Trophoblast cell (in vitro differentiated cells and primary cell): ENCODE results near the gene HSPB9.

Experiments used
- DNase-seq, 2 donors: peaks; one replicate each; pipeline ENCODE4 v3.0.0-alpha.2; 2016
- H2AFZ ChIP-seq: 2 replicates; pipeline ENCODE4 v1.6.1; 2013; ENCODE audit warnings: low read length, moderate library complexity, mild to moderate bottlenecking; ENCODE audit not compliant: insufficient read depth, poor library complexity
- H2AK5ac ChIP-seq: 2 replicates; pipeline ENCODE4 v1.6.1; 2013; ENCODE audit warnings: mild to moderate bottlenecking, low read length
- H2BK120ac ChIP-seq: 2 replicates; pipeline ENCODE4 v1.6.1; 2013; ENCODE audit warnings: low read length, mild to moderate bottlenecking, moderate library complexity; ENCODE audit not compliant: insufficient read depth, poor library complexity
- H2BK12ac ChIP-seq: 2 replicates; pipeline ENCODE4 v1.6.1; 2013; ENCODE audit warnings: mild to moderate bottlenecking, low read length, moderate library complexity
- H2BK5ac ChIP-seq: 2 replicates; pipeline ENCODE4 v1.6.1; 2013; ENCODE audit warnings: low read length, low read depth, moderate library complexity, mild to moderate bottlenecking; ENCODE audit not compliant: poor library complexity
- H3K14ac ChIP-seq: 2 replicates; pipeline ENCODE4 v1.6.1; 2013; ENCODE audit warnings: mild to moderate bottlenecking, low read length
- H3K18ac ChIP-seq: 2 replicates; pipeline ENCODE4 v1.6.1; 2013; ENCODE audit warnings: mild to moderate bottlenecking, low read length
- H3K23ac ChIP-seq: 2 replicates; pipeline ENCODE4 v1.6.1; 2013; ENCODE audit warnings: low read length
- H3K27ac ChIP-seq: 2 replicates; pipeline ENCODE4 v1.5.1; 2013; ENCODE audit warnings: low read depth, mild to moderate bottlenecking, inconsistent platforms, low read length, moderate library complexity
- H3K27me3 ChIP-seq: 2 replicates; pipeline ENCODE4 v1.6.1; 2013; ENCODE audit warnings: inconsistent platforms, mild to moderate bottlenecking, low read length, moderate library complexity; ENCODE audit not compliant: insufficient read depth
- H3K36me3 ChIP-seq, 2 experiments: 1 replicate in 1 of 2; 2 replicates in 1 of 2; pipeline ENCODE4 v1.6.1; 2013; ENCODE audit warnings: low read length in 2 of 2, mild to moderate bottlenecking in 2 of 2, moderate library complexity in 1 of 2; ENCODE audit not compliant: insufficient read depth in 2 of 2, control insufficient read depth in 1 of 2
- H3K4ac ChIP-seq: 2 replicates; pipeline ENCODE4 v1.6.1; 2013; ENCODE audit warnings: low read depth, mild to moderate bottlenecking, low read length, moderate library complexity
- H3K4me1 ChIP-seq, 2 experiments: 1 replicate in 1 of 2; 2 replicates in 1 of 2; pipeline ENCODE4 v1.6.1; 2013; ENCODE audit warnings: low read length in 2 of 2, mild to moderate bottlenecking in 2 of 2, moderate library complexity in 1 of 2; ENCODE audit not compliant: insufficient read depth in 2 of 2, control insufficient read depth in 1 of 2
- H3K4me2 ChIP-seq: 2 replicates; pipeline ENCODE4 v1.6.1; 2013; ENCODE audit warnings: inconsistent platforms, mild to moderate bottlenecking, low read length, moderate library complexity
- H3K4me3 ChIP-seq: 2 replicates; pipeline ENCODE4 v1.5.1; 2013; ENCODE audit warnings: mild to moderate bottlenecking, low read depth, low read length, inconsistent platforms
- H3K79me1 ChIP-seq: one replicate; pipeline ENCODE4 v1.6.1; 2013; ENCODE audit warnings: low read length
- H3K79me2 ChIP-seq: 2 replicates; pipeline ENCODE4 v1.6.1; 2013; ENCODE audit warnings: low read length, mild to moderate bottlenecking; ENCODE audit not compliant: control insufficient read depth, insufficient read depth, poor library complexity
- H3K9ac ChIP-seq: 2 replicates; pipeline ENCODE4 v1.6.1; 2013; ENCODE audit warnings: mild to moderate bottlenecking, low read length
- H3K9me3 ChIP-seq: 2 replicates; pipeline ENCODE4 v1.6.1; 2013; ENCODE audit warnings: low read depth, mild to moderate bottlenecking, control low read depth, inconsistent platforms, low read length; ENCODE audit not compliant: insufficient read depth
- H4K12ac ChIP-seq: 2 replicates; pipeline ENCODE4 v1.6.1; 2013; ENCODE audit warnings: low read depth, mild to moderate bottlenecking, low read length, moderate library complexity
- H4K8ac ChIP-seq: 2 replicates; pipeline ENCODE4 v1.6.1; 2013; ENCODE audit warnings: low read depth, mild to moderate bottlenecking, low read length, moderate library complexity
- H4K91ac ChIP-seq: one replicate; pipeline ENCODE4 v1.6.1; 2013; ENCODE audit warnings: low read depth, mild to moderate bottlenecking, low read length, moderate library complexity
- WGBS: extraction: QIAGEN DNeasy Blood & Tissue Kit; methylation state at CpG from one replicate; pipeline ENCODE4 v1.1.7; 2013; ENCODE audit warnings: missing lambda C conversion rate; ENCODE audit not compliant: insufficient read length, insufficient coverage; ENCODE audit errors: extremely low coverage; 5-methylcytosine and 5-hydroxymethylcytosine counted together

The HSPB9 gene

DNA sequence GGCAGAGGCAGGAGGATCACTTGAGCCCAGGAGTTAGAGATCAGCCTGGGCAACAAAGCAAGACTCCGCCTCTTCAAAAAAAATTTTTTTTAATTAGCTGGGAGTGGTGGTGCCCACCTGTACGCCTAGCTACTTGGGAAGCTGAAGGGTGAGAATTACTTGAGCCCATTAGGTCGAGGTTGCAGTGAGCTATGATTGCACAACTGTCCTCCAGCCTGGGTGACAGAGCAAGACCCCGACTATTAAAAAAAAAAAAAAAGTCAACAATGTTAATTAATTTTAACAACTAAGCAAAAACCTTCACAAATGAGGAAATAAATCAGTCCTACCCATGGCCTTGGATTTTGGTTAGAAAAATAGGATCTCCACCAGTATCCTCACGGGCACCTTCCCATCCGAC lies 15.5 kb upstream of the HSPB9 start:
- no peak overlapping the region for H4K91ac ChIP-seq
- H3K23ac ChIP-seq, result no peak overlapping the region
- peaks cover 2% of the 10 kb centered on the region for H3K9me3 ChIP-seq
- H3K14ac ChIP-seq, result no peak overlapping the region
- no peak overlapping the region for H3K9ac ChIP-seq
- no peaks in the 10 kb centered on the region for H3K79me2 ChIP-seq
- no peaks in the 10 kb centered on the region for H3K36me3 ChIP-seq
- no peak for DNase-seq
- H2AK5ac ChIP-seq, result no peak overlapping the region
- no peak overlapping the region for H3K18ac ChIP-seq
- no peaks in the 10 kb centered on the region for H3K27me3 ChIP-seq
- H3K4me1 ChIP-seq, result peaks cover 0 to 3% of the 10 kb centered on the region in 2 experiments
- H3K27ac ChIP-seq, result no peak overlapping the region
- no peaks in the 10 kb centered on the region for H3K79me1 ChIP-seq
- H3K4me3 ChIP-seq, result no peak overlapping the region
- H3K4ac ChIP-seq, result no peak overlapping the region
- no peak overlapping the region for H2BK12ac ChIP-seq
- no peak overlapping the region for H3K4me2 ChIP-seq
- no peak overlapping the region for H2BK120ac ChIP-seq
- H2BK5ac ChIP-seq, result no peak overlapping the region
- H4K8ac ChIP-seq, result no peak overlapping the region
- no peak overlapping the region for H4K12ac ChIP-seq
- no peak overlapping the region for H2AFZ ChIP-seq
- WGBS, result no CpG with 5 or more reads among the region's 6 CpGs

DNA sequence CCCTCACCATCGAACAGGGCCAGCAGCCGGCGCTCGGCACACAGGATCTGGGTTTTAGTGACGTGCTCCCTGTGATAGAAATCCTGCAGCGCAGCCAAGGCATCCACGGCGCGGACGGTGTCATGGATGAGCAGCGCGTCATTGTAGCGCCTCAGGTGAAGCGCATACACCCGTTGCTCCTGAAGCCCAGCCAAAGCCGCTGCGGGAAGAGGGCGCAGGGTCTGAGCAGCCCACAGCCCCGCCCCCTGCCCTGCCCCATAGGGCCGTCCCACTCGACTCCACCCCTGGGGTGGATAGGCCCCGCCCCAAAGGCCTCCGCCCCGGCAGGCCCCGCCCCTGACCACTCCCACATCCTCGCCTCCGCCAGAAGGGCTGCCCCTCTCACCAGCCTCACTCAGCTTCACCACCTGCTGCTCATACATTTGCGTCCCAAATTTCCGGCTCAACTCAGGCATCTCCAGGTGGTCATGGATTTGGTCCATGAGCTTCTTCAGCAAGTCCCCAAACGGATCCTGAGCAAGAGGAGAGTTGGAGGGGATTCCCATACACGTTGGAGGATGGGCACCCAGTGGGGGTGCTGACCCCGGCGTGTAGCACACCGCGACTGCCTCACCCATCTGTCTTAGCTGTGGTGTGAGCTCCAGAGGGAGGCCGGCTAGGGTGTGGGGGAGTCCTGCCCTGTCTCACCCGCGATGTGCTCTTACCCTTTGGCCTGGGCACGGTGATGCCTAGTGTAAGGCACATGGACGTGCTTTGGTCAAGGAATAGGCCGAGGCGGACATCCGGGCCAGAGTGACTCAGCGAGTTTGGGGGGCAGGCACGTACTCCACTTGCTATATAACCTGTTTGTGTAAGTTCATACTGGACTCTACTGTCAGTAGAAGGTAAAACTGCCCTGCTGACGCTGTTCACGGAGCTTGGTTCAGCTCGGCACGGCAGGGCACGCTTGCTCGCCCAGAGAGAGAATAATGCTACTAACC lies 14.7 kb upstream of the HSPB9 start:
- H3K36me3 ChIP-seq, result no peaks in the 10 kb centered on the region
- peak overlapping the region; percentile 34 for H3K4me2 ChIP-seq
- no peak overlapping the region for H3K14ac ChIP-seq
- H4K91ac ChIP-seq, result no peak overlapping the region
- H2BK5ac ChIP-seq, result no peak overlapping the region
- no peak overlapping the region for H3K4ac ChIP-seq
- H3K9ac ChIP-seq, result no peak overlapping the region
- H4K8ac ChIP-seq, result no peak overlapping the region
- no peak overlapping the region for H3K27ac ChIP-seq
- H3K4me1 ChIP-seq, result peaks cover 0 to 3% of the 10 kb centered on the region in 2 experiments
- peak; percentile 88 to 89 for DNase-seq
- H2BK120ac ChIP-seq, result no peak overlapping the region
- peaks cover 2% of the 10 kb centered on the region for H3K9me3 ChIP-seq
- H4K12ac ChIP-seq, result no peak overlapping the region
- H3K27me3 ChIP-seq, result no peaks in the 10 kb centered on the region
- no peak overlapping the region for H2BK12ac ChIP-seq
- no peak overlapping the region for H2AFZ ChIP-seq
- no peaks in the 10 kb centered on the region for H3K79me1 ChIP-seq
- no peaks in the 10 kb centered on the region for H3K79me2 ChIP-seq
- no CpG with 5 or more reads among the region's 51 CpGs for WGBS
- H3K4me3 ChIP-seq, result no peak overlapping the region
- H2AK5ac ChIP-seq, result no peak overlapping the region
- H3K23ac ChIP-seq, result no peak overlapping the region
- H3K18ac ChIP-seq, result no peak overlapping the region

DNA sequence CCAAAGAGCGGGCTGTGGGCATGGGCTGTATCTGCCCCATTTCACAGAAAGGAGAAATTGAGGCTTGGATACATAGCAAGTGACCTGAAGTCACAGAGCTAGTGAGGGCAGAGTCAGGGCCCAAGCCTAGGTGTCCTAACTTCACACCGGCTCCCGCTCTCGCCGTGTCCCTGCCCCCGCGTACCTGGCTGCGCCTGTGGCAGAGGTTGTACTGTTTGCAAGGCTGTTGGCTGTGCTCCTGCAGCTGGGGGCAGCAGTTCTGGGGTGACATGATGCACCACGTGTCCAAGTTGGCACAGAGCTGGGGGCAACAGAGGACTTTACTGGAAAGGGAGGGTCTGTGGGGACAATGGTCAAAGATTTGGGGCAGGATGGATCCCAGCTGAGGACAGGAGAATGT lies 13.5 kb upstream of the HSPB9 start:
- H3K4me3 ChIP-seq, result no peak overlapping the region
- peaks cover 2% of the 10 kb centered on the region for H3K9me3 ChIP-seq
- H3K79me1 ChIP-seq, result no peaks in the 10 kb centered on the region
- no peak overlapping the region for H3K18ac ChIP-seq
- no peak overlapping the region for H2BK5ac ChIP-seq
- no CpG with 5 or more reads among the region's 9 CpGs for WGBS
- no peak overlapping the region for H2BK12ac ChIP-seq
- no peak overlapping the region for H4K8ac ChIP-seq
- no peak overlapping the region for H3K14ac ChIP-seq
- H3K27ac ChIP-seq, result no peak overlapping the region
- no peak overlapping the region for H2AK5ac ChIP-seq
- no peaks in the 10 kb centered on the region for H3K27me3 ChIP-seq
- no peak overlapping the region for H3K23ac ChIP-seq
- no peak overlapping the region for H3K4me2 ChIP-seq
- no peak overlapping the region for H2BK120ac ChIP-seq
- no peak for DNase-seq
- H2AFZ ChIP-seq, result no peak overlapping the region
- H4K12ac ChIP-seq, result no peak overlapping the region
- H3K4ac ChIP-seq, result no peak overlapping the region
- H3K9ac ChIP-seq, result no peak overlapping the region
- H3K36me3 ChIP-seq, result peaks cover 0 to 7% of the 10 kb centered on the region in 2 experiments
- peaks cover 0 to 3% of the 10 kb centered on the region in 2 experiments for H3K4me1 ChIP-seq
- H3K79me2 ChIP-seq, result no peaks in the 10 kb centered on the region
- no peak overlapping the region for H4K91ac ChIP-seq

DNA sequence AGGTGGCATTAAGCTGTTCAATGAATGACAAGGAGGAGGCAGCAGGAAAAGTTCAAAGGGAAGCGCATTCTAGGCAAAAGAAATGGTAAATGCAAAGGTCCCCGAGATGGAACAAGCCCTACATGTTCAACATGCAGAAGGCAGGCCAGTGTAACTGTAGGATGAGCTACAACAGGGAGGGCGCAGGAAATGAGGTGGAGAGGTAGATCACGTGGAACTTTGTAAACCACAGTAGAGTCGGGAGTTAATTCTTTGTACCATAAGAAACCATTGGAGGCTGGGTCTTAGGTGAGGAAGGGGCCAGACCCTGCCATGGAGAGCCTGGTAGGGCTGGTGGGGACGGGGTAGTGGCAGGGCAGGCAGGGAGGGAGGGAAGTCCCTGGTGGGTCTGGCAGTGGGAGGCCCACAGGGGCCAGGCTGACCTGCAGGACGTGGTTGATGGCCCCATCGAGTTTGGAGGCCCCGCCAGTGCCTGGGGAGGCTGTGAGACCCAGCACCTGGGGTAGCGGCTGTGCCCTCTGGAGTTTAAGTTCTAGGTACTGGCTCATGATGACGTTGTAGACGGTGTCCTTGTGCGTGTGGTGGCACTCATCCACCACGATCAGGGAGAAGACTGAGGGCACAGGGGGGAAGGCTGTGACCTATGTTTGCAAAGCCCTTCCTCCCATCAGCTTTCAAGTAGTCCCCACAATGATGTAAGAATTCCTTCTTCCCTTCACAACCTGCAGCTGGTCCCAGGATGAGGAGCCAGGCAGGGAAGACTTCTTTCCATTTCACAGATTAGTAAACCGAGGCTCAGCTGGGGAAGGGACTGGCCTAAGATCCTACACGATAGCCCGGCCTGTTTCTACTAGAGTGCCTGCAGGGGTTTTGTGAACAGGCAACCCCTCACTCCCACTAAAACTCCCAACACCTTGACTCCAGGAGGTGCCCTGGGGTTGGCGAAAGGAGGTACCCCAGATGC lies 12.0 kb upstream of the HSPB9 start:
- WGBS, result no CpG with 5 or more reads among the region's 18 CpGs
- H3K9me3 ChIP-seq, result peaks cover 2% of the 10 kb centered on the region
- no peak overlapping the region for H3K27ac ChIP-seq
- no peak for DNase-seq
- no peak overlapping the region for H2BK5ac ChIP-seq
- H3K27me3 ChIP-seq, result no peaks in the 10 kb centered on the region
- H2AFZ ChIP-seq, result no peak overlapping the region
- H3K4ac ChIP-seq, result no peak overlapping the region
- no peak overlapping the region for H2BK12ac ChIP-seq
- H3K14ac ChIP-seq, result no peak overlapping the region
- no peaks in the 10 kb centered on the region for H3K79me1 ChIP-seq
- H3K4me1 ChIP-seq, result peaks cover 0 to 3% of the 10 kb centered on the region in 2 experiments
- no peak overlapping the region for H3K4me2 ChIP-seq
- no peak overlapping the region for H4K8ac ChIP-seq
- no peak overlapping the region for H4K91ac ChIP-seq
- H3K23ac ChIP-seq, result no peak overlapping the region
- H3K79me2 ChIP-seq, result no peaks in the 10 kb centered on the region
- no peak overlapping the region for H2AK5ac ChIP-seq
- no peak overlapping the region for H3K4me3 ChIP-seq
- no peak overlapping the region for H4K12ac ChIP-seq
- H2BK120ac ChIP-seq, result no peak overlapping the region
- peaks cover 7 to 9% of the 10 kb centered on the region in 2 experiments for H3K36me3 ChIP-seq
- H3K9ac ChIP-seq, result no peak overlapping the region
- no peak overlapping the region for H3K18ac ChIP-seq
